K562 (cell line): ENCODE measurements around the gene KLHL20. TPM values are rescaled to one million over a fixed set of nuclear protein-coding genes. Genes with fewer than 3 reads are reported as not detected.
A peak's percentile ranks its signal among the peaks of the same experiment; 100 is the strongest.

Experiments used
- ARNT ChIP-seq, 2 experiments: fragments of 450-650 bp; IDR thresholded peaks; 2 replicates each; pipeline ENCODE4 v1.6.1; 2016; ENCODE audit warnings: mild to moderate bottlenecking in 1 of 2
- CHD4 ChIP-seq: fragments of 200-600 bp; sonication (generic); IDR thresholded peaks from 3 replicates; pipeline ENCODE4 v1.6.1; 2012; ENCODE audit warnings: low read depth, mild to moderate bottlenecking, mixed read lengths, low read length, inconsistent platforms; ENCODE audit not compliant: insufficient read depth, insufficient replicate concordance, poor library complexity, severe bottlenecking
- ESRRA ChIP-seq: fragments of 450-650 bp; IDR thresholded peaks from 2 replicates; pipeline ENCODE4 v1.6.1; 2014; ENCODE audit warnings: low read depth, mild to moderate bottlenecking, moderate library complexity, borderline replicate concordance
- FIP1L1 ChIP-seq: fragments of 200-400 bp; formaldehyde crosslinking; IDR thresholded peaks from 2 replicates; pipeline ENCODE4 v1.6.1; 2018; ENCODE audit warnings: mild to moderate bottlenecking, low read depth, low read length; ENCODE audit not compliant: poor library complexity, severe bottlenecking
- JUNB ChIP-seq: fragments of 450-650 bp; formaldehyde crosslinking; conservative IDR thresholded peaks from 2 replicates; pipeline ENCODE4 v1.4.0; 2020; ENCODE audit warnings: mild to moderate bottlenecking
- MED1 ChIP-seq: sonication (generic); formaldehyde crosslinking; IDR thresholded peaks from 2 replicates; pipeline ENCODE4 v1.8.1; 2023; ENCODE audit warnings: missing genetic modification reagents, borderline replicate concordance
- RBM39 ChIP-seq: fragments of 200-400 bp; formaldehyde crosslinking; optimal IDR thresholded peaks from 2 replicates; pipeline ENCODE3; 2018; ENCODE audit warnings: low read depth, low read length
- SNIP1 ChIP-seq: fragments of 450-650 bp; IDR thresholded peaks from 2 replicates; pipeline ENCODE4 v1.7.1; 2017; ENCODE audit warnings: low read depth, mild to moderate bottlenecking
- TGIF2 ChIP-seq: sonication (generic); formaldehyde crosslinking; IDR thresholded peaks from 2 replicates; pipeline ENCODE4 v1.8.1; 2022; ENCODE audit warnings: mild to moderate bottlenecking, missing genetic modification reagents, moderate library complexity
- ZBTB1 ChIP-seq: sonication (generic); formaldehyde crosslinking; IDR thresholded peaks from 2 replicates; pipeline ENCODE4 v1.8.1; 2023; ENCODE audit warnings: missing genetic modification reagents, low read depth, mild to moderate bottlenecking, borderline replicate concordance
- ZFP1 ChIP-seq: fragments of 450-650 bp; formaldehyde crosslinking; IDR thresholded peaks from 2 replicates; pipeline ENCODE4 v1.4.0; 2020; ENCODE audit warnings: mild to moderate bottlenecking, mixed read lengths
- ZNF133 ChIP-seq: fragments of 250-450 bp; sonication (Bioruptor Pico); IDR thresholded peaks from 2 replicates; pipeline ENCODE4 v1.4.0; 2020; ENCODE audit warnings: mild to moderate bottlenecking
- ZNF146 ChIP-seq: IDR thresholded peaks from one replicate; pipeline ENCODE4 v1.6.1; 2018; ENCODE audit warnings: missing compliant biosample characterization; ENCODE audit not compliant: unreplicated experiment
- ZNF263 ChIP-seq: sonication (generic); formaldehyde crosslinking; IDR thresholded peaks from 2 replicates; pipeline ENCODE4 v1.8.0; 2022; ENCODE audit warnings: mild to moderate bottlenecking, missing genetic modification reagents, borderline replicate concordance
- ZNF354B ChIP-seq: fragments of 250-450 bp; sonication (Bioruptor Pico); IDR thresholded peaks from 2 replicates; pipeline ENCODE4 v1.4.0; 2020
- ZNF75A ChIP-seq: fragments of 450-650 bp; formaldehyde crosslinking; IDR thresholded peaks from 2 replicates; pipeline ENCODE4 v1.4.0; 2020; ENCODE audit warnings: mild to moderate bottlenecking
- polyA plus RNA-seq, 8 experiments: library from polyadenylated mRNA; depleted of rRNA in 4 of 8; stranded (reverse) in 5 of 8; unstranded in 3 of 8; fragments of >200 nt; fragmentation: Nextera tagmentation in 2 of 8; fragmentation: Illumina TruSeq in 1 of 8; extraction: Ambion mirVana in 2 of 8; extraction: Trizol in 1 of 8; gene quantifications; 2 replicates each; pipeline versions ENCODE4 v1.2.1 to v1.2.3, GENCODE V29; 2011 to 2014; ENCODE audit warnings: inconsistent platforms in 1 of 8, missing spikeins in 1 of 8
- total RNA-seq, 7 experiments: library from RNA; depleted of rRNA in 6 of 7; stranded (reverse); fragments of >200 nt in 6 of 7; fragmentation: Illumina TruSeq in 2 of 7; extraction: Trizol in 2 of 7; gene quantifications; 2 replicates each; pipeline versions ENCODE4 v1.2.1 to v1.2.3, GENCODE V29; 2011 to 2021; ENCODE audit warnings: low replicate concordance in 1 of 7
- TF ChIP-seq, protein P1 (sequence below): fragments of 450-650 bp; IDR thresholded peaks from 2 replicates; pipeline ENCODE4 v1.6.1; 2018; ENCODE audit not compliant: partially characterized antibody
- TF ChIP-seq, protein P2 (sequence below): fragments of 250-450 bp; sonication (Bioruptor Pico); IDR thresholded peaks from 2 replicates; pipeline ENCODE4 v1.4.0; 2020; ENCODE audit warnings: mild to moderate bottlenecking
- TF ChIP-seq, protein P3 (sequence below): fragments of 450-650 bp; formaldehyde crosslinking; IDR thresholded peaks from 2 replicates; pipeline ENCODE4 v1.4.0; 2020; ENCODE audit warnings: mild to moderate bottlenecking
- TF ChIP-seq, protein P4 (sequence below): fragments of 200-800 bp; sonication (Bioruptor generic); IDR thresholded peaks from 2 replicates; pipeline ENCODE4 v1.6.1; 2017; ENCODE audit warnings: missing genetic modification characterization, missing compliant biosample characterization

KLHL20 gene
- total and polyA plus RNA-seq, 9 of the 15 experiments (the other 6 are each of a cell fraction or from before 2014, with no cell fraction given), result 8.9 to 23.2 (median 16.8) TPM

DNA sequence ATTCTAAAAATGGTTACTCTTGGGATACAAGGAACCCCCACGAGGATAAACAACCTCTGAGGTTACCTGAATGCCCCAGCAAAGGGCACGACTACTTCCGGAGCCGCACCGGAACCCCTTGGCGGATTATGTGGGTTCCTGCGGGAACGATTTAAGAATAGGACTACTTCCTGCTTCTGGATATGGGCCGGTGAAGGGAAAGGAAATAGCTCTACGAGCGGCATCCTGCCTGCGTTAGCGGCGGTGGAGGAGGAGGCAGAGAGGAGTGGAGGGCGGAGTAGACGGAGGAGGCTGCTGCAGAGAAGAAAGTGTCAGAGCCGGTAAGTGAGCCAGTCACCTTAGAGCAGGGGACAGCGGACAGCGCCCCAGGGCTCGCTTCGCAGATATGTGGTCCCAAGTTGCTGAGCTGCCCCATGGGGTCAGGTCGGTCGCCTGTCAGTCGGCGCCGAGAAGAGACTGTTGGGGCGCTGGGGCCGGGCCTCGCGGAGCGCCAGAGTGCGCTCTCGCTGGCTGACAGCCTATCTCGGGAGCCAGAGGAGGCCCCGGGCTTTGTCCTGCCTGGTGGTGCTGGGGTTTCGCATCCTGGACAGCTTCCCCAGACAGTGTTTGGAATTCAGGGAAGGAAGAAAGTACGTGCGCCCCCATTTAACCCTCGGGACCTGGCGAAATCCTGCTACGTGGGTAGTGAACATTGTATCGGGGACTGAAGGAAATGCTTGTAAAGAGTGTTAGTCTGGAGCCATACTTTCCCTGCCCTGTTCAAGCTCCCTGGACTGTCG is at the start of gene KLHL20 (continued):
- TF ChIP-seq ZFP1 (CRISPR knock-in tag) (no peak), TGIF2 (CRISPR knock-in tag) (no peak), JUNB (CRISPR knock-in tag) (no peak), ZNF354B (CRISPR knock-in tag) (0 out of 2 replicates have a peak, but pooled peaks have one; percentile 26), ZNF75A (CRISPR knock-in tag) (peak; percentile 58; the same call in 1 of the 2 replicates), RBM39 (no peak), ZNF263 (CRISPR knock-in tag) (peak; percentile 70; the same call in 1 of the 2 replicates), ZNF133 (CRISPR knock-in tag) (no peak), ZBTB1 (no peak), FIP1L1 (no peak), MED1 (CRISPR knock-in tag) (no peak), ESRRA (peak; percentile 86), CHD4 (no peak), ARNT (IDR thresholded peaks at IDR 0.05) (peak; percentile 79 to 95), SNIP1 (0 out of 2 replicates have a peak, but pooled peaks have one; percentile 37), ZNF146 (CRISPR knock-in tag) (no peak)
- TF ChIP-seq, protein P1, sequence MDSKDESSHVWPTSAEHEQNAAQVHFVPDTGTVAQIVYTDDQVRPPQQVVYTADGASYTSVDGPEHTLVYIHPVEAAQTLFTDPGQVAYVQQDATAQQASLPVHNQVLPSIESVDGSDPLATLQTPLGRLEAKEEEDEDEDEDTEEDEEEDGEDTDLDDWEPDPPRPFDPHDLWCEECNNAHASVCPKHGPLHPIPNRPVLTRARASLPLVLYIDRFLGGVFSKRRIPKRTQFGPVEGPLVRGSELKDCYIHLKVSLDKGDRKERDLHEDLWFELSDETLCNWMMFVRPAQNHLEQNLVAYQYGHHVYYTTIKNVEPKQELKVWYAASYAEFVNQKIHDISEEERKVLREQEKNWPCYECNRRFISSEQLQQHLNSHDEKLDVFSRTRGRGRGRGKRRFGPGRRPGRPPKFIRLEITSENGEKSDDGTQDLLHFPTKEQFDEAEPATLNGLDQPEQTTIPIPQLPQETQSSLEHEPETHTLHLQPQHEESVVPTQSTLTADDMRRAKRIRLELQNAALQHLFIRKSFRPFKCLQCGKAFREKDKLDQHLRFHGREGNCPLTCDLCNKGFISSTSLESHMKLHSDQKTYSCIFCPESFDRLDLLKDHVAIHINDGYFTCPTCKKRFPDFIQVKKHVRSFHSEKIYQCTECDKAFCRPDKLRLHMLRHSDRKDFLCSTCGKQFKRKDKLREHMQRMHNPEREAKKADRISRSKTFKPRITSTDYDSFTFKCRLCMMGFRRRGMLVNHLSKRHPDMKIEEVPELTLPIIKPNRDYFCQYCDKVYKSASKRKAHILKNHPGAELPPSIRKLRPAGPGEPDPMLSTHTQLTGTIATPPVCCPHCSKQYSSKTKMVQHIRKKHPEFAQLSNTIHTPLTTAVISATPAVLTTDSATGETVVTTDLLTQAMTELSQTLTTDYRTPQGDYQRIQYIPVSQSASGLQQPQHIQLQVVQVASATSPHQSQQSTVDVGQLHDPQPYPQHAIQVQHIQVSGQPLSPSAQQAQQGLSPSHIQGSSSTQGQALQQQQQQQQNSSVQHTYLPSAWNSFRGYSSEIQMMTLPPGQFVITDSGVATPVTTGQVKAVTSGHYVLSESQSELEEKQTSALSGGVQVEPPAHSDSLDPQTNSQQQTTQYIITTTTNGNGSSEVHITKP, result peak; percentile 49
- TF ChIP-seq, protein P2, sequence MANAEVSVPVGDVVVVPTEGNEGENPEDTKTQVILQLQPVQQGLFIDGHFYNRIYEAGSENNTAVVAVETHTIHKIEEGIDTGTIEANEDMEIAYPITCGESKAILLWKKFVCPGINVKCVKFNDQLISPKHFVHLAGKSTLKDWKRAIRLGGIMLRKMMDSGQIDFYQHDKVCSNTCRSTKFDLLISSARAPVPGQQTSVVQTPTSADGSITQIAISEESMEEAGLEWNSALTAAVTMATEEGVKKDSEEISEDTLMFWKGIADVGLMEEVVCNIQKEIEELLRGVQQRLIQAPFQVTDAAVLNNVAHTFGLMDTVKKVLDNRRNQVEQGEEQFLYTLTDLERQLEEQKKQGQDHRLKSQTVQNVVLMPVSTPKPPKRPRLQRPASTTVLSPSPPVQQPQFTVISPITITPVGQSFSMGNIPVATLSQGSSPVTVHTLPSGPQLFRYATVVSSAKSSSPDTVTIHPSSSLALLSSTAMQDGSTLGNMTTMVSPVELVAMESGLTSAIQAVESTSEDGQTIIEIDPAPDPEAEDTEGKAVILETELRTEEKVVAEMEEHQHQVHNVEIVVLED, result peak; percentile 71; the same call in 1 of the 2 replicates
- TF ChIP-seq, protein P3, sequence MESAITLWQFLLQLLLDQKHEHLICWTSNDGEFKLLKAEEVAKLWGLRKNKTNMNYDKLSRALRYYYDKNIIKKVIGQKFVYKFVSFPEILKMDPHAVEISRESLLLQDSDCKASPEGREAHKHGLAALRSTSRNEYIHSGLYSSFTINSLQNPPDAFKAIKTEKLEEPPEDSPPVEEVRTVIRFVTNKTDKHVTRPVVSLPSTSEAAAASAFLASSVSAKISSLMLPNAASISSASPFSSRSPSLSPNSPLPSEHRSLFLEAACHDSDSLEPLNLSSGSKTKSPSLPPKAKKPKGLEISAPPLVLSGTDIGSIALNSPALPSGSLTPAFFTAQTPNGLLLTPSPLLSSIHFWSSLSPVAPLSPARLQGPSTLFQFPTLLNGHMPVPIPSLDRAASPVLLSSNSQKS (CRISPR knock-in tag), result no peak
- TF ChIP-seq, protein P4, sequence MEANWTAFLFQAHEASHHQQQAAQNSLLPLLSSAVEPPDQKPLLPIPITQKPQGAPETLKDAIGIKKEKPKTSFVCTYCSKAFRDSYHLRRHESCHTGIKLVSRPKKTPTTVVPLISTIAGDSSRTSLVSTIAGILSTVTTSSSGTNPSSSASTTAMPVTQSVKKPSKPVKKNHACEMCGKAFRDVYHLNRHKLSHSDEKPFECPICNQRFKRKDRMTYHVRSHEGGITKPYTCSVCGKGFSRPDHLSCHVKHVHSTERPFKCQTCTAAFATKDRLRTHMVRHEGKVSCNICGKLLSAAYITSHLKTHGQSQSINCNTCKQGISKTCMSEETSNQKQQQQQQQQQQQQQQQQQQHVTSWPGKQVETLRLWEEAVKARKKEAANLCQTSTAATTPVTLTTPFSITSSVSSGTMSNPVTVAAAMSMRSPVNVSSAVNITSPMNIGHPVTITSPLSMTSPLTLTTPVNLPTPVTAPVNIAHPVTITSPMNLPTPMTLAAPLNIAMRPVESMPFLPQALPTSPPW (CRISPR knock-in tag), result peak; percentile 66; the same call in 1 of the 2 replicates
